GM18502 (cell line): ENCODE data around the gene TMEM81.

Experiments
- ATAC-seq: cut with Tn5 transposase; IDR thresholded peaks from one replicate; pipeline ENCODE4 v1.9.1; 2021; ENCODE audit warnings: mild to moderate bottlenecking; ENCODE audit not compliant: unreplicated experiment, poor library complexity

The TMEM81 gene

DNA sequence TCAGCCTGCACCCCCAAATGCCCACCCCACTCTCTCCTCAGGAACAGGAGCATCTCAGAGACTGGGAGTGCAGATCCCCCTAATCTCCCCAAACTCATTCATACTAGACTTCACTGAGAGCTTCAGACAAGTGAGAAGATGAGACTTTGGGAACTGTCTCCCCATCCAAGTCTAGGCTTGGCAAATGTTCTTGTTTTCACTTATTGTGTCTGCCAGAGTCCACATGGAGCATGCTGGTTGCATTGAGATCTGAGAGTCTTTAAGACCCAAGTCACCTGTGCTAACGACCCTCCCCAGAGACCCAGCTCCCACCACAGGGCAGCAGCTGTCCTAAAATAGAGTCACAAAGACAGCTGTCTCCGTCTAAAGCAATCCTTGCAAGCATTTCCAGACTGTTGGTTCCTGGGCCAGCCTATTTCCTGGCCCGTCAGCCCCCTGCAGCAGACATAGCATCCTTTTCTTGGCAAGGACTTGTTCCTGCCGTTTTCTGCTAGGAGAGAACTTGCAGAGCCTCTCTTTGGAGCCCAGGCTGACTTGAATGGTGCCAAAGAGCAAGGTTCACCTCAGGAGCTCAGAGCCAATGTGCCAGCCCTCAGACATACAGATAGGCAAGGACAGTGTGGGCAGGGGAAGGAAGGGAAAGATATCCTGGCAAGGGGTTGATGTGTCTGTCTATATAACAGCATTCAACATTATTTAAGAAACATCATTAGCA lies 43.1 kb downstream of the TMEM81 start:
- ATAC-seq: no peak

GRCh38 chr1:205038132-205038786 lies 46.0 kb downstream of the TMEM81 start:
- no peak for ATAC-seq

DNA sequence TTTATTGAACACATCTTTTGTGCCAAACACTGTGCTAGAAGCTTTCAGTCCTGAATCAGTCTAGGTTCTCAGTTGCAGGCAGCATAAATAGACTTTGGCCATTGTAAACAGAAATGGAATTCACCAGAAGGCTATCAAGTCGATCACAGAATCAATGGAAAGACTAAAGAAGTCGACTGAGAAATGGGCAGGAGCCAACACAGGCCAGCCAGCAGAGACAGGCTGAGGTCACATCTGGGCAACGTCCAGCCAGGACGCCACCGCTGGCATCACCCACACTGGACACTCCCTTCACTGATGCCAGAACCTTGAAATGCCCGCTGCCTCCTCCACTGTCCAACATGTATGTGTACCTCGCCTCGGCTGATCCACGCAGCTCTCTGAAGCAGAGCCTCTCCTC lies 46.7 kb downstream of the TMEM81 start:
- ATAC-seq: no peak
